HCT116 (cell line): Measurements from ENCODE around the gene ARPC4.

Experiments used
- POLR2A ChIP-seq: IDR thresholded peaks from 2 replicates; pipeline ENCODE4 v1.7.0; 2011; ENCODE audit warnings: borderline replicate concordance; ENCODE audit not compliant: insufficient read depth, insufficient read length; ENCODE audit errors: extremely low read depth
- POLR2AphosphoS5 ChIP-seq: IDR thresholded peaks from 2 replicates; pipeline ENCODE4 v1.6.1; 2011; ENCODE audit warnings: mild to moderate bottlenecking, low read depth, low read length, moderate library complexity
- ZNF274 ChIP-seq: fragments of 200-500 bp; sonication (Bioruptor generic); IDR thresholded peaks from 2 replicates; pipeline ENCODE4 v1.6.1; 2014; ENCODE audit warnings: mild to moderate bottlenecking, low read depth, low read length, inconsistent platforms
- TF ChIP-seq, protein P1 (sequence below), 3 experiments: fragments of 200-600 bp in 1 of 3; sonication (generic) in 1 of 3; IDR thresholded peaks in 2 of 3; conservative IDR thresholded peaks in 1 of 3; 2 replicates each; pipeline ENCODE4 v1.5.1; 2012 to 2017; ENCODE audit warnings: low read depth in 2 of 3, low read length in 2 of 3, antibody characterized with exemption in 1 of 3, borderline replicate concordance in 1 of 3, control low read depth in 1 of 3, mild to moderate bottlenecking in 1 of 3, mixed read lengths in 1 of 3, mixed run types in 1 of 3, moderate library complexity in 1 of 3; ENCODE audit not compliant: insufficient read depth in 1 of 3
- TF ChIP-seq, protein P2 (sequence below): IDR thresholded peaks from 2 replicates; pipeline ENCODE4 v1.6.1; 2012
- TF ChIP-seq, protein P3 (sequence below): IDR thresholded peaks from 2 replicates; pipeline ENCODE4 v1.6.1; 2012; ENCODE audit warnings: low read depth

DNA sequence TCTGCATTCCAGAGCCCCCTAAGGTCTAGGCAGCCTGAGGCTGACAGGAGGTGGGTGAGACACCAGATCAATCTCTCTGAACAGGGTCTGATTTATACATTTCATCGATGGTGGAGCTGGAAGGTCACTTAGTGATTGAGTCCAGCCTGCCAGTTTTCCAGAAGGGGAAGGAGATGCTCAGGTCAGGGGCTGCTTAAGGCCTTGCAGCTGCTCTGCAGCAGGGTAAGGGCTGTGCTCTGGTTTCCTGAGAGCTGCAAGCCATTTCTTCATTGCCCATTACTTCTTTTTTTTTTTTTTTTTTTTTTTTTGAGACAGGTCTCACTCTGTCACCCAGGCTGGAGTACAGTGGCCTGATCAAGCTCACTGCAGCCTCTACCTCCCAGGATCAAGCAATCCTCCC lies 11.3 kb upstream of the ARPC4 start:
- TF ChIP-seq, protein P1, sequence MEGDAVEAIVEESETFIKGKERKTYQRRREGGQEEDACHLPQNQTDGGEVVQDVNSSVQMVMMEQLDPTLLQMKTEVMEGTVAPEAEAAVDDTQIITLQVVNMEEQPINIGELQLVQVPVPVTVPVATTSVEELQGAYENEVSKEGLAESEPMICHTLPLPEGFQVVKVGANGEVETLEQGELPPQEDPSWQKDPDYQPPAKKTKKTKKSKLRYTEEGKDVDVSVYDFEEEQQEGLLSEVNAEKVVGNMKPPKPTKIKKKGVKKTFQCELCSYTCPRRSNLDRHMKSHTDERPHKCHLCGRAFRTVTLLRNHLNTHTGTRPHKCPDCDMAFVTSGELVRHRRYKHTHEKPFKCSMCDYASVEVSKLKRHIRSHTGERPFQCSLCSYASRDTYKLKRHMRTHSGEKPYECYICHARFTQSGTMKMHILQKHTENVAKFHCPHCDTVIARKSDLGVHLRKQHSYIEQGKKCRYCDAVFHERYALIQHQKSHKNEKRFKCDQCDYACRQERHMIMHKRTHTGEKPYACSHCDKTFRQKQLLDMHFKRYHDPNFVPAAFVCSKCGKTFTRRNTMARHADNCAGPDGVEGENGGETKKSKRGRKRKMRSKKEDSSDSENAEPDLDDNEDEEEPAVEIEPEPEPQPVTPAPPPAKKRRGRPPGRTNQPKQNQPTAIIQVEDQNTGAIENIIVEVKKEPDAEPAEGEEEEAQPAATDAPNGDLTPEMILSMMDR (IDR thresholded peaks at IDR 0.05 in 2 of 3, conservative IDR thresholded peaks at IDR 0.05 in 1 of 3; ENCODE audit: borderline replicate concordance in 1 of 3, insufficient read depth in 1 of 3, low read depth in 2 of 3, low read length in 2 of 3): no peak
- TF ChIP-seq, protein P2, sequence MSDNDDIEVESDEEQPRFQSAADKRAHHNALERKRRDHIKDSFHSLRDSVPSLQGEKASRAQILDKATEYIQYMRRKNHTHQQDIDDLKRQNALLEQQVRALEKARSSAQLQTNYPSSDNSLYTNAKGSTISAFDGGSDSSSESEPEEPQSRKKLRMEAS: no peak
- TF ChIP-seq POLR2AphosphoS5 (no peak), POLR2A (no peak), ZNF274 (no peak)
- TF ChIP-seq, protein P3, sequence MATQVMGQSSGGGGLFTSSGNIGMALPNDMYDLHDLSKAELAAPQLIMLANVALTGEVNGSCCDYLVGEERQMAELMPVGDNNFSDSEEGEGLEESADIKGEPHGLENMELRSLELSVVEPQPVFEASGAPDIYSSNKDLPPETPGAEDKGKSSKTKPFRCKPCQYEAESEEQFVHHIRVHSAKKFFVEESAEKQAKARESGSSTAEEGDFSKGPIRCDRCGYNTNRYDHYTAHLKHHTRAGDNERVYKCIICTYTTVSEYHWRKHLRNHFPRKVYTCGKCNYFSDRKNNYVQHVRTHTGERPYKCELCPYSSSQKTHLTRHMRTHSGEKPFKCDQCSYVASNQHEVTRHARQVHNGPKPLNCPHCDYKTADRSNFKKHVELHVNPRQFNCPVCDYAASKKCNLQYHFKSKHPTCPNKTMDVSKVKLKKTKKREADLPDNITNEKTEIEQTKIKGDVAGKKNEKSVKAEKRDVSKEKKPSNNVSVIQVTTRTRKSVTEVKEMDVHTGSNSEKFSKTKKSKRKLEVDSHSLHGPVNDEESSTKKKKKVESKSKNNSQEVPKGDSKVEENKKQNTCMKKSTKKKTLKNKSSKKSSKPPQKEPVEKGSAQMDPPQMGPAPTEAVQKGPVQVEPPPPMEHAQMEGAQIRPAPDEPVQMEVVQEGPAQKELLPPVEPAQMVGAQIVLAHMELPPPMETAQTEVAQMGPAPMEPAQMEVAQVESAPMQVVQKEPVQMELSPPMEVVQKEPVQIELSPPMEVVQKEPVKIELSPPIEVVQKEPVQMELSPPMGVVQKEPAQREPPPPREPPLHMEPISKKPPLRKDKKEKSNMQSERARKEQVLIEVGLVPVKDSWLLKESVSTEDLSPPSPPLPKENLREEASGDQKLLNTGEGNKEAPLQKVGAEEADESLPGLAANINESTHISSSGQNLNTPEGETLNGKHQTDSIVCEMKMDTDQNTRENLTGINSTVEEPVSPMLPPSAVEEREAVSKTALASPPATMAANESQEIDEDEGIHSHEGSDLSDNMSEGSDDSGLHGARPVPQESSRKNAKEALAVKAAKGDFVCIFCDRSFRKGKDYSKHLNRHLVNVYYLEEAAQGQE: no peak
